HG02973 (cell line): ENCODE measurements around the gene COQ10A.

ENCODE experiments used
- ATAC-seq: cut with Tn5 transposase; IDR thresholded peaks from one replicate; pipeline ENCODE4 v1.9.1; 2021; ENCODE audit warnings: moderate library complexity; ENCODE audit not compliant: unreplicated experiment

Gene COQ10A

GRCh38 chr12:56311003-56311402, 44.3 kb downstream of the COQ10A start:
- no peak for ATAC-seq

GRCh38 chr12:56315249-56315621, 48.5 kb downstream of the COQ10A start:
- ATAC-seq: no peak

GRCh38 chr12:56315622-56316473, 49.1 kb downstream of the COQ10A start, which contains the start of gene CNPY2:
Gene CNPY2, minus strand, starts transcription at chr12:56315988. Its CDS starts 771 bp downstream, at chr12:56315217.
- ATAC-seq: peak; percentile 84

- ATAC-seq: no peak
Observed at GRCh38 chr12:56317675-56318074, 50.9 kb downstream of the COQ10A start.
